ENCODE measurements around the gene TJP3. TPM values are rescaled to one million over a fixed set of nuclear protein-coding genes. Genes with fewer than 3 reads are reported as not detected.

The TJP3 gene
- total RNA-seq, 1 donor from 2014 or later: 2.0 TPM

DNA sequence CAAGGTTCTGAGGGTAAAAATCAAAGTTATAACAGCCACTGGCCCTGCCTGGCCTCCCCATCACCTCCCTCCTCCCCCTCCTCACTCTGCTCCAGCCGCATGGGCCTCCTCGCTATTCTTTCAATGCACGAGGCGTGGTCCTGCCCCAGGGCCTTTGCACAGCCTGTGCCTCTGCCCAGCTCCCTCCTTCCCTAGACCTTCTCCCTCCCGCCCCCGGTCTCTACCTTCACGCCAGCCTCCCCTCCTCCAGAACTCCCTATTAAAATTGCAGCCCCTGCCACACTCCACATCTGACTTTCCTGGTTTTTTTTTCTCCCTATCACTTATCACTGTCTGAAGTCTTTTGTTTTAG, 60.5 kb downstream of the TJP3 start:
- H3K4me1 Mint-ChIP-seq (ENCODE audit: low read depth, unreplicated experiment): no peaks in the 10 kb centered on the region
- FAIRE-seq (no peak), DNase-seq (ENCODE audit: low read depth) (no peak)
- no peak overlapping the region for H3K4me2 ChIP-seq (ENCODE audit: low read length)
- H3K9me3 ChIP-seq (ENCODE audit: insufficient read depth, low read depth, low read length): no peaks in the 10 kb centered on the region
- no peak overlapping the region for H3K27ac ChIP-seq (ENCODE audit: low read depth, low read length)
- no peaks in the 10 kb centered on the region for H3K9me3 Mint-ChIP-seq (ENCODE audit: unreplicated experiment)
- no peaks in the 10 kb centered on the region for H3K36me3 ChIP-seq (ENCODE audit: insufficient read depth, low read length)
- H3K27ac Mint-ChIP-seq (ENCODE audit: unreplicated experiment): peak overlapping the region; percentile 11
- H3K4me1 ChIP-seq (ENCODE audit: insufficient read depth, low read length): no peaks in the 10 kb centered on the region
- peaks cover 9% of the 10 kb centered on the region for H3K27me3 Mint-ChIP-seq (ENCODE audit: low read depth, unreplicated experiment)
- TF ChIP-seq EZH2 (IDR thresholded peaks at IDR 0.05; ENCODE audit: insufficient read depth, low read length): no peak
- TF ChIP-seq, protein P1, sequence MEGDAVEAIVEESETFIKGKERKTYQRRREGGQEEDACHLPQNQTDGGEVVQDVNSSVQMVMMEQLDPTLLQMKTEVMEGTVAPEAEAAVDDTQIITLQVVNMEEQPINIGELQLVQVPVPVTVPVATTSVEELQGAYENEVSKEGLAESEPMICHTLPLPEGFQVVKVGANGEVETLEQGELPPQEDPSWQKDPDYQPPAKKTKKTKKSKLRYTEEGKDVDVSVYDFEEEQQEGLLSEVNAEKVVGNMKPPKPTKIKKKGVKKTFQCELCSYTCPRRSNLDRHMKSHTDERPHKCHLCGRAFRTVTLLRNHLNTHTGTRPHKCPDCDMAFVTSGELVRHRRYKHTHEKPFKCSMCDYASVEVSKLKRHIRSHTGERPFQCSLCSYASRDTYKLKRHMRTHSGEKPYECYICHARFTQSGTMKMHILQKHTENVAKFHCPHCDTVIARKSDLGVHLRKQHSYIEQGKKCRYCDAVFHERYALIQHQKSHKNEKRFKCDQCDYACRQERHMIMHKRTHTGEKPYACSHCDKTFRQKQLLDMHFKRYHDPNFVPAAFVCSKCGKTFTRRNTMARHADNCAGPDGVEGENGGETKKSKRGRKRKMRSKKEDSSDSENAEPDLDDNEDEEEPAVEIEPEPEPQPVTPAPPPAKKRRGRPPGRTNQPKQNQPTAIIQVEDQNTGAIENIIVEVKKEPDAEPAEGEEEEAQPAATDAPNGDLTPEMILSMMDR (IDR thresholded peaks at IDR 0.05; ENCODE audit: insufficient read depth, low read depth, low read length): no peak
- no peaks in the 10 kb centered on the region for H3K79me2 ChIP-seq (ENCODE audit: insufficient read depth, low read length)
- no peak overlapping the region for H3K9ac ChIP-seq (ENCODE audit: low read length)
- H4K20me1 ChIP-seq (ENCODE audit: insufficient read depth, low read length): no peaks in the 10 kb centered on the region
- H2AFZ ChIP-seq (ENCODE audit: low read depth, low read length): no peak overlapping the region
- no peaks in the 10 kb centered on the region for H3K27me3 ChIP-seq (ENCODE audit: insufficient read depth, low read length)
- H3K4me3 ChIP-seq (ENCODE audit: insufficient read depth, low read depth, low read length): no peak overlapping the region
- H3K36me3 Mint-ChIP-seq (ENCODE audit: low read depth, unreplicated experiment): peaks cover 3% of the 10 kb centered on the region
- H3K4me3 Mint-ChIP-seq (ENCODE audit: unreplicated experiment): no peak overlapping the region

DNA sequence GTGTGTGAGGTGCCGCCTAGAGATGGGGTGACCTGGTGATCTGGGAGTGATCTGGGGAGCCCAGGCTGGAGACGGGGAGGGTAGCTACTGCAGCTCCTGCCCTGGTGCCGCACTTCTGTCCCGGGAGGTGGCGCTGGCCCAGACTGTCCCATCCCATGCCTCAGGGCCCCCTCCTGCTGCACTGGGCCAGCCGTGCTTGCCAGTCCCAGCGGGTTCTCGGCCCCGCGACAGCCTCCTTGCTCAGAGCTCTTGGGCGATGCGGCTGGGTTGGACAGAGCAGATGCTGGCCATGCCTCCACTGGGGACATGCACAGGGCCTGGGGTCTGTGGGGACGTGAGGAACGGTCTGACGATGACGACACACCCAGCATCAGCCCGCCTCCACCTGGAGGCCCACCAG, 61.3 kb downstream of the TJP3 start:
- H3K27me3 Mint-ChIP-seq (ENCODE audit: low read depth, unreplicated experiment): peaks cover 15% of the 10 kb centered on the region
- H3K27ac ChIP-seq (ENCODE audit: low read depth, low read length): no peak overlapping the region
- H3K4me1 ChIP-seq (ENCODE audit: insufficient read depth, low read length): no peaks in the 10 kb centered on the region
- no peaks in the 10 kb centered on the region for H3K4me1 Mint-ChIP-seq (ENCODE audit: low read depth, unreplicated experiment)
- no peak overlapping the region for H3K9ac ChIP-seq (ENCODE audit: low read length)
- H4K20me1 ChIP-seq (ENCODE audit: insufficient read depth, low read length): no peaks in the 10 kb centered on the region
- DNase-seq (ENCODE audit: low read depth) (no peak), FAIRE-seq (no peak)
- no peak overlapping the region for H3K4me2 ChIP-seq (ENCODE audit: low read length)
- no peaks in the 10 kb centered on the region for H3K36me3 ChIP-seq (ENCODE audit: insufficient read depth, low read length)
- H3K79me2 ChIP-seq (ENCODE audit: insufficient read depth, low read length): no peaks in the 10 kb centered on the region
- no peak overlapping the region for H3K27ac Mint-ChIP-seq (ENCODE audit: unreplicated experiment)
- H3K36me3 Mint-ChIP-seq (ENCODE audit: low read depth, unreplicated experiment): peaks cover 3% of the 10 kb centered on the region
- H3K9me3 Mint-ChIP-seq (ENCODE audit: unreplicated experiment): no peaks in the 10 kb centered on the region
- no peaks in the 10 kb centered on the region for H3K27me3 ChIP-seq (ENCODE audit: insufficient read depth, low read length)
- H3K9me3 ChIP-seq (ENCODE audit: insufficient read depth, low read depth, low read length): no peaks in the 10 kb centered on the region
- TF ChIP-seq, protein P1 (IDR thresholded peaks at IDR 0.05; ENCODE audit: insufficient read depth, low read depth, low read length): no peak
- TF ChIP-seq EZH2 (IDR thresholded peaks at IDR 0.05; ENCODE audit: insufficient read depth, low read length): no peak
- no peak overlapping the region for H3K4me3 Mint-ChIP-seq (ENCODE audit: unreplicated experiment)
- no peak overlapping the region for H3K4me3 ChIP-seq (ENCODE audit: insufficient read depth, low read depth, low read length)
- H2AFZ ChIP-seq (ENCODE audit: low read depth, low read length): no peak overlapping the region

DNA sequence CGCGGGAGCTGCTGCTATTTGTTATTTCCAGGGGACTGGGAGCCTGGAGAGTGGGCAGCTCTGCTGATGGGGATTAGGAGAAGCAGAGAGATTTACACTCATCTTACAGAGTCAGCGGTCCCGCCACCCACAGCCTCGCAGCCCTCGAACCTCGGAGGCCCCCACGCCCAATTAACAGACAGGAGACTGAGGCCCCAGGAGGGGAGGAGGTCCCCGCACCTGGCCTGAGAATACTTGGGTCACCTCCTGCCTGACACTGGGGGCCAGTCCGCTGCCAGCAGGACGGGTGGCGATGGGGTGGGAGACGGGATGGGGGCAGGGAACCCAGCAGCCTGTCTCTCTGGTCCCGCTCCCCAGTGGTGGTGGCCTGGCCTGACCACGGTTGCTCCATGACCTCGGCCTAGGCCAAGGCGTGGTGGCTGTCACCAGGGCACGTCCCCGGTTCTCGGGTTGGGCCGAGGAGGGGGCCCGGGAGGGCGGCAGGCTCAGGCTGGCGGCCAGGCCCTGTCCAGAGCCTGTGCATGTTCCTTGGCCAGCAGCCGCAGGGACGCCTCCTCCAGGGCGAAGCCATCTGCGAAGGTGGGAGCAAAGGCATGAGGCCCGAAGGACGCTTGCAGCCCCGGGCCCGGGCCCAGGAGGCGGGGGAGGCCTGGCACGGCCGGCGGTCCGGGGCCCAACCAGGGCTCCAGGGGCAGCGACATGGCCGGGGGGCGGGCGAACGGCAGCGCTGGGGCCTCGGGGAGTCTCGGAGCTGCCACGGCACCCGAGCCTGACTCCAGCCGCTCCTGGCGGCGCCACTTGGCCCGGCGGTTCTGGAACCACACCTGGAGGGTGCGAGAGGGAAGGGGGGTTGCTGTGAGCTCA, 62.2 kb downstream of the TJP3 start:
- Mint-ChIP-seq H3K27ac (ENCODE audit: unreplicated experiment) (no peak overlapping the region), H3K4me1 (ENCODE audit: low read depth, unreplicated experiment) (no peaks in the 10 kb centered on the region), H3K9me3 (ENCODE audit: unreplicated experiment) (no peaks in the 10 kb centered on the region), H3K4me3 (ENCODE audit: unreplicated experiment) (no peak overlapping the region), H3K27me3 (ENCODE audit: low read depth, unreplicated experiment) (peaks cover 16% of the 10 kb centered on the region), H3K36me3 (ENCODE audit: low read depth, unreplicated experiment) (peaks cover 3% of the 10 kb centered on the region)
- no peaks in the 10 kb centered on the region for H4K20me1 ChIP-seq (ENCODE audit: insufficient read depth, low read length)
- H3K9me3 ChIP-seq (ENCODE audit: insufficient read depth, low read depth, low read length): no peaks in the 10 kb centered on the region
- no peak overlapping the region for H3K9ac ChIP-seq (ENCODE audit: low read length)
- no peak for DNase-seq (ENCODE audit: low read depth)
- H3K27ac ChIP-seq (ENCODE audit: low read depth, low read length): no peak overlapping the region
- H3K4me1 ChIP-seq (ENCODE audit: insufficient read depth, low read length): no peaks in the 10 kb centered on the region
- H3K27me3 ChIP-seq (ENCODE audit: insufficient read depth, low read length): no peaks in the 10 kb centered on the region
- H3K4me2 ChIP-seq (ENCODE audit: low read length): no peak overlapping the region
- no peaks in the 10 kb centered on the region for H3K36me3 ChIP-seq (ENCODE audit: insufficient read depth, low read length)
- H3K79me2 ChIP-seq (ENCODE audit: insufficient read depth, low read length): no peaks in the 10 kb centered on the region
- TF ChIP-seq, protein P1 (IDR thresholded peaks at IDR 0.05; ENCODE audit: insufficient read depth, low read depth, low read length): no peak
- no peak for TF ChIP-seq EZH2 (IDR thresholded peaks at IDR 0.05; ENCODE audit: insufficient read depth, low read length)
- FAIRE-seq: no peak
- no peak overlapping the region for H2AFZ ChIP-seq (ENCODE audit: low read depth, low read length)
- H3K4me3 ChIP-seq (ENCODE audit: insufficient read depth, low read depth, low read length): no peak overlapping the region

Measured in astrocyte (in vitro differentiated cells and primary cell).